Liver (tissue), 9 donors: ENCODE data around the gene GCLC. TPM values are rescaled to one million over a fixed set of nuclear protein-coding genes. Genes with fewer than 3 reads are reported as not detected.
A peak's percentile ranks its signal among the peaks of the same experiment; 100 is the strongest.

Experiments used
- DNase-seq: peaks from one replicate; pipeline ENCODE4 v3.0.0-alpha.2; 2017; ENCODE audit warnings: low spot score
- H3K27ac ChIP-seq, 2 donors: one replicate each; pipeline ENCODE4 v1.7.0; 2013; ENCODE audit warnings: inconsistent platforms in 2 of 2, low read length in 2 of 2, control low read depth in 1 of 2, low read depth in 1 of 2, mild to moderate bottlenecking in 1 of 2
- H3K27me3 ChIP-seq, 4 donors: one replicate each; pipeline versions ENCODE4 v1.6.1 to v1.7.0; 2013; ENCODE audit warnings: low read length in 3 of 4, inconsistent platforms in 1 of 4, mild to moderate bottlenecking in 1 of 4, moderate library complexity in 1 of 4; ENCODE audit not compliant: control insufficient read depth in 4 of 4, insufficient read depth in 4 of 4
- H3K36me3 ChIP-seq, 4 donors: one replicate each; pipeline versions ENCODE4 v1.6.1 to v1.7.0; 2013; ENCODE audit warnings: low read length in 3 of 4, mild to moderate bottlenecking in 3 of 4, low read depth in 1 of 4, moderate library complexity in 1 of 4; ENCODE audit not compliant: control insufficient read depth in 4 of 4, insufficient read depth in 3 of 4
- H3K4me1 ChIP-seq, 4 donors: one replicate each; pipeline versions ENCODE4 v1.6.1 to v1.7.0; 2013; ENCODE audit warnings: low read length in 3 of 4, mild to moderate bottlenecking in 3 of 4, moderate library complexity in 1 of 4; ENCODE audit not compliant: control insufficient read depth in 4 of 4, insufficient read depth in 4 of 4
- H3K4me3 ChIP-seq, 3 donors: one replicate each; pipeline versions ENCODE4 v1.6.1 to v1.7.0; 2013; ENCODE audit warnings: low read length in 3 of 3, control low read depth in 1 of 3, low read depth in 1 of 3, mild to moderate bottlenecking in 1 of 3
- H3K9ac ChIP-seq, 2 donors: one replicate each; pipeline ENCODE4 v1.7.0; 2013; ENCODE audit warnings: low read length in 2 of 2, mild to moderate bottlenecking in 2 of 2, moderate library complexity in 2 of 2, control low read depth in 1 of 2, low read depth in 1 of 2
- H3K9me3 ChIP-seq, 4 donors: one replicate each; pipeline versions ENCODE4 v1.6.1 to v1.7.0; 2013; ENCODE audit warnings: low read length in 3 of 4; ENCODE audit not compliant: control insufficient read depth in 4 of 4
- EGR1 ChIP-seq, 2 donors: IDR thresholded peaks; 2 replicates each; pipeline ENCODE4 v1.6.1; 2016 to 2018; ENCODE audit warnings: antibody characterized with exemption in 2 of 2, low read depth in 2 of 2
- FOXA1 ChIP-seq: IDR thresholded peaks from 2 replicates; pipeline ENCODE4 v1.6.1; 2016; ENCODE audit warnings: antibody characterized with exemption
- FOXA2 ChIP-seq: IDR thresholded peaks from 2 replicates; pipeline ENCODE4 v1.6.1; 2016; ENCODE audit warnings: antibody characterized with exemption
- GABPA ChIP-seq, 2 donors: IDR thresholded peaks in 1 of 2; conservative IDR thresholded peaks in 1 of 2; 2 replicates each; pipeline ENCODE4 v1.6.1; 2016; ENCODE audit warnings: antibody characterized with exemption in 2 of 2, mild to moderate bottlenecking in 1 of 2, moderate library complexity in 1 of 2
- HNF4A ChIP-seq, 2 donors: conservative IDR thresholded peaks; 2 replicates each; pipeline ENCODE4 v1.6.1; 2016; ENCODE audit warnings: antibody characterized with exemption in 2 of 2, mild to moderate bottlenecking in 2 of 2
- NR2F2 ChIP-seq: IDR thresholded peaks from 2 replicates; pipeline ENCODE4 v1.6.1; 2016; ENCODE audit warnings: antibody characterized with exemption
- RAD21 ChIP-seq, 2 donors: IDR thresholded peaks; 2 replicates each; pipeline ENCODE4 v1.6.1; 2016; ENCODE audit warnings: antibody characterized with exemption in 2 of 2, mild to moderate bottlenecking in 2 of 2
- RXRA ChIP-seq, 2 donors: IDR thresholded peaks; 2 replicates each; pipeline ENCODE4 v1.6.1; 2017 to 2018; ENCODE audit warnings: antibody characterized with exemption in 2 of 2, mild to moderate bottlenecking in 1 of 2
- SP1 ChIP-seq: IDR thresholded peaks from 2 replicates; pipeline ENCODE4 v1.6.1; 2018; ENCODE audit warnings: antibody characterized with exemption, mild to moderate bottlenecking
- YY1 ChIP-seq: IDR thresholded peaks from 2 replicates; pipeline ENCODE4 v1.6.1; 2016; ENCODE audit warnings: antibody characterized with exemption, mild to moderate bottlenecking
- WGBS: extraction: QIAGEN DNeasy Blood & Tissue Kit; methylation state at CpG from one replicate; pipeline ENCODE4 v1.1.7; 2013; 5-methylcytosine and 5-hydroxymethylcytosine counted together
- polyA plus RNA-seq, 2 donors: library from polyadenylated mRNA; stranded (reverse) in 1 of 2; unstranded in 1 of 2; fragments of 200-250 nt in 1 of 2; fragments of >200 nt in 1 of 2; fragmentation: Nextera tagmentation in 1 of 2; extraction: Ambion mirVana in 1 of 2; gene quantifications; one replicate each; pipeline versions ENCODE4 v1.2.1 to v1.2.3, GENCODE V29; 2013 to 2015
- total RNA-seq, 2 donors: library from RNA; depleted of rRNA; stranded (reverse); fragments of >200 nt; gene quantifications; one replicate each; pipeline ENCODE4 v1.2.3, GENCODE V29; 2014
- TF ChIP-seq, protein P1 (sequence below): IDR thresholded peaks from 2 replicates; pipeline ENCODE4 v1.6.1; 2016; ENCODE audit warnings: antibody characterized with exemption, mild to moderate bottlenecking
- TF ChIP-seq, protein P2 (sequence below): fragments of 150-350 bp; IDR thresholded peaks from 2 replicates; pipeline ENCODE4 v1.5.1; 2017; ENCODE audit warnings: improper control_type of control experiment, low read depth, low read length; ENCODE audit not compliant: missing input control
- TF ChIP-seq, protein P3 (sequence below): IDR thresholded peaks from 2 replicates; pipeline ENCODE4 v1.6.1; 2016; ENCODE audit warnings: antibody characterized with exemption
- TF ChIP-seq, protein P4 (sequence below): IDR thresholded peaks from 2 replicates; pipeline ENCODE4 v1.6.1; 2016; ENCODE audit warnings: antibody characterized with exemption
- donor health status: healthy.
- donor health status: healthy.
- donor health status: healthy.
- donor health status: healthy.
- donor health status: healthy.

The GCLC gene
- total and polyA plus RNA-seq, 4 donors: 28.6 to 135 (median 79.8) TPM

- DNase-seq: no peak
- Histone ChIP-seq H3K4me3 (no peak overlapping the region), H3K9me3 (no peaks in the 10 kb centered on the region), H3K4me1 (peaks cover 5 to 50% (median 40%) of the 10 kb centered on the region in 4 donors), H3K27ac (peak overlapping the region; percentile 59 to 66), H3K9ac (no peak overlapping the region), H3K36me3 (no peaks in the 10 kb centered on the region), H3K27me3 (no peaks in the 10 kb centered on the region)
- WGBS: 78% methylated on average over 1 of the region's 1 CpG
- TF ChIP-seq, protein P1, sequence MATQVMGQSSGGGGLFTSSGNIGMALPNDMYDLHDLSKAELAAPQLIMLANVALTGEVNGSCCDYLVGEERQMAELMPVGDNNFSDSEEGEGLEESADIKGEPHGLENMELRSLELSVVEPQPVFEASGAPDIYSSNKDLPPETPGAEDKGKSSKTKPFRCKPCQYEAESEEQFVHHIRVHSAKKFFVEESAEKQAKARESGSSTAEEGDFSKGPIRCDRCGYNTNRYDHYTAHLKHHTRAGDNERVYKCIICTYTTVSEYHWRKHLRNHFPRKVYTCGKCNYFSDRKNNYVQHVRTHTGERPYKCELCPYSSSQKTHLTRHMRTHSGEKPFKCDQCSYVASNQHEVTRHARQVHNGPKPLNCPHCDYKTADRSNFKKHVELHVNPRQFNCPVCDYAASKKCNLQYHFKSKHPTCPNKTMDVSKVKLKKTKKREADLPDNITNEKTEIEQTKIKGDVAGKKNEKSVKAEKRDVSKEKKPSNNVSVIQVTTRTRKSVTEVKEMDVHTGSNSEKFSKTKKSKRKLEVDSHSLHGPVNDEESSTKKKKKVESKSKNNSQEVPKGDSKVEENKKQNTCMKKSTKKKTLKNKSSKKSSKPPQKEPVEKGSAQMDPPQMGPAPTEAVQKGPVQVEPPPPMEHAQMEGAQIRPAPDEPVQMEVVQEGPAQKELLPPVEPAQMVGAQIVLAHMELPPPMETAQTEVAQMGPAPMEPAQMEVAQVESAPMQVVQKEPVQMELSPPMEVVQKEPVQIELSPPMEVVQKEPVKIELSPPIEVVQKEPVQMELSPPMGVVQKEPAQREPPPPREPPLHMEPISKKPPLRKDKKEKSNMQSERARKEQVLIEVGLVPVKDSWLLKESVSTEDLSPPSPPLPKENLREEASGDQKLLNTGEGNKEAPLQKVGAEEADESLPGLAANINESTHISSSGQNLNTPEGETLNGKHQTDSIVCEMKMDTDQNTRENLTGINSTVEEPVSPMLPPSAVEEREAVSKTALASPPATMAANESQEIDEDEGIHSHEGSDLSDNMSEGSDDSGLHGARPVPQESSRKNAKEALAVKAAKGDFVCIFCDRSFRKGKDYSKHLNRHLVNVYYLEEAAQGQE: no peak
Observed at GRCh38 chr6:53532942-53533341, 12.0 kb downstream of the GCLC start.

DNA sequence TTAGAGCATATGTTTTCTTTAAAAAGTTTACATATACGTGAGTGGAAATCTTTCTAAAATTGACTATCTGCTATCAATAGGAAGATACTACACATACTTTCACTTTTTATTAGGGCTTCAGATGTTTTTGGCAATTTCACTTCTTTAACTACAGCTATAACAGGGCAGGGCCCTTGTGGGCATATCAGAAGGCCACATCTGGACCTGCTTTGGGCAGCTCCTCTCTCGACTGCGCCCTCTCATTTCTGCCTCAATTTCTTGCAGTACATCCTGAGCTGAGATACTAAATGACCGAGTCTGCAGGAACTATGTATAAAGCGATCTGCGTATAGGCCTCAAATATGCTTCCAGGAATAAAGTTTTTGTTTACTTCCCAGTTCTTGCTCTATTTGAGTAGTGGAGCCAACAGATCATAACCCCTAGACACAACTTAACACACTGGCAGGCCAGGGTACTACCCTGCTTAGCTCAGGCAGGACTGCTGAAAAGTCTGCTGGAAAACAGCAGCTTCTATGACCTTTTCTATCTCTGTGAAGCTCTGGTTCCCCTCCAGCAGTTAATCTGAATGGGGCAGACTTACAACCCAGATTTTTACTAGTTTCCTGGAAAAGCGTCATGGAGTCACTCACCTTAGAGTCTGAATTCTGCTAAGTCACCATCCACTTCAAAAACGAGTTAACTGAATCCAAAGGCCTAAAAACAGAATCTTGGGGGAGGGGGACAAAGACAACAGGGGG is 12.7 kb downstream of the GCLC start:
- Histone ChIP-seq H3K4me1 (peaks cover 5 to 55% (median 43%) of the 10 kb centered on the region in 4 donors), H3K9ac (peak overlapping the region; percentile 6 to 63)
- TF ChIP-seq NR2F2 (peak; percentile 73), RXRA (IDR thresholded peaks at IDR 0.05) (peak in 1 of 2 donors; percentile 14), GABPA (IDR thresholded peaks at IDR 0.05 in 1 of 2, conservative IDR thresholded peaks at IDR 0.05 in 1 of 2) (no peak), HNF4A (conservative IDR thresholded peaks at IDR 0.05) (peak in 1 of 2 donors; percentile 17), FOXA1 (no peak), FOXA2 (no peak)
- TF ChIP-seq, protein P2, sequence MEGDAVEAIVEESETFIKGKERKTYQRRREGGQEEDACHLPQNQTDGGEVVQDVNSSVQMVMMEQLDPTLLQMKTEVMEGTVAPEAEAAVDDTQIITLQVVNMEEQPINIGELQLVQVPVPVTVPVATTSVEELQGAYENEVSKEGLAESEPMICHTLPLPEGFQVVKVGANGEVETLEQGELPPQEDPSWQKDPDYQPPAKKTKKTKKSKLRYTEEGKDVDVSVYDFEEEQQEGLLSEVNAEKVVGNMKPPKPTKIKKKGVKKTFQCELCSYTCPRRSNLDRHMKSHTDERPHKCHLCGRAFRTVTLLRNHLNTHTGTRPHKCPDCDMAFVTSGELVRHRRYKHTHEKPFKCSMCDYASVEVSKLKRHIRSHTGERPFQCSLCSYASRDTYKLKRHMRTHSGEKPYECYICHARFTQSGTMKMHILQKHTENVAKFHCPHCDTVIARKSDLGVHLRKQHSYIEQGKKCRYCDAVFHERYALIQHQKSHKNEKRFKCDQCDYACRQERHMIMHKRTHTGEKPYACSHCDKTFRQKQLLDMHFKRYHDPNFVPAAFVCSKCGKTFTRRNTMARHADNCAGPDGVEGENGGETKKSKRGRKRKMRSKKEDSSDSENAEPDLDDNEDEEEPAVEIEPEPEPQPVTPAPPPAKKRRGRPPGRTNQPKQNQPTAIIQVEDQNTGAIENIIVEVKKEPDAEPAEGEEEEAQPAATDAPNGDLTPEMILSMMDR: peak; percentile 14

GRCh38 chr6:53530780-53531386 is 14.0 kb downstream of the GCLC start:
- H3K4me1 ChIP-seq: peaks cover 5 to 61% (median 50%) of the 10 kb centered on the region in 4 donors
- 82% methylated on average over 6 of the region's 6 CpGs for WGBS
- H3K27me3 ChIP-seq: no peaks in the 10 kb centered on the region
- DNase-seq: no peak
- no peaks in the 10 kb centered on the region for H3K9me3 ChIP-seq
- no peak overlapping the region for H3K9ac ChIP-seq
- H3K36me3 ChIP-seq: no peaks in the 10 kb centered on the region
- peak overlapping the region in 1 of 2 donors; percentile 27 for H3K27ac ChIP-seq
- H3K4me3 ChIP-seq: no peak overlapping the region
- TF ChIP-seq YY1 (no peak), HNF4A (conservative IDR thresholded peaks at IDR 0.05) (no peak), RAD21 (IDR thresholded peaks at IDR 0.05) (no peak), SP1 (no peak), FOXA2 (no peak), EGR1 (IDR thresholded peaks at IDR 0.05; ENCODE audit: low read depth in 2 of 2) (no peak)
- TF ChIP-seq, protein P3, sequence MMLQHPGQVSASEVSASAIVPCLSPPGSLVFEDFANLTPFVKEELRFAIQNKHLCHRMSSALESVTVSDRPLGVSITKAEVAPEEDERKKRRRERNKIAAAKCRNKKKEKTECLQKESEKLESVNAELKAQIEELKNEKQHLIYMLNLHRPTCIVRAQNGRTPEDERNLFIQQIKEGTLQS: no peak
- TF ChIP-seq, protein P2: no peak
- TF ChIP-seq, protein P4, sequence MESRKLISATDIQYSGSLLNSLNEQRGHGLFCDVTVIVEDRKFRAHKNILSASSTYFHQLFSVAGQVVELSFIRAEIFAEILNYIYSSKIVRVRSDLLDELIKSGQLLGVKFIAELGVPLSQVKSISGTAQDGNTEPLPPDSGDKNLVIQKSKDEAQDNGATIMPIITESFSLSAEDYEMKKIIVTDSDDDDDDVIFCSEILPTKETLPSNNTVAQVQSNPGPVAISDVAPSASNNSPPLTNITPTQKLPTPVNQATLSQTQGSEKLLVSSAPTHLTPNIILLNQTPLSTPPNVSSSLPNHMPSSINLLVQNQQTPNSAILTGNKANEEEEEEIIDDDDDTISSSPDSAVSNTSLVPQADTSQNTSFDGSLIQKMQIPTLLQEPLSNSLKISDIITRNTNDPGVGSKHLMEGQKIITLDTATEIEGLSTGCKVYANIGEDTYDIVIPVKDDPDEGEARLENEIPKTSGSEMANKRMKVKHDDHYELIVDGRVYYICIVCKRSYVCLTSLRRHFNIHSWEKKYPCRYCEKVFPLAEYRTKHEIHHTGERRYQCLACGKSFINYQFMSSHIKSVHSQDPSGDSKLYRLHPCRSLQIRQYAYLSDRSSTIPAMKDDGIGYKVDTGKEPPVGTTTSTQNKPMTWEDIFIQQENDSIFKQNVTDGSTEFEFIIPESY: no peak

More for the DNA sequence above, 12.7 kb downstream of the GCLC start:
- WGBS: 31% methylated on average over 8 of the region's 8 CpGs
- DNase-seq: peak; percentile 61
- Histone ChIP-seq H3K36me3 (no peaks in the 10 kb centered on the region), H3K27ac (peak overlapping the region; percentile 59 to 66), H3K9me3 (no peaks in the 10 kb centered on the region), H3K27me3 (no peaks in the 10 kb centered on the region), H3K4me3 (no peak overlapping the region)
